HepG2 (cell line): ENCODE data around the gene CARMIL3. TPM values are rescaled to one million over a fixed set of nuclear protein-coding genes. Genes with fewer than 3 reads are reported as not detected.

Source experiments
- CTCF ChIP-seq: sonication (generic); formaldehyde crosslinking; IDR thresholded peaks from 2 replicates; pipeline ENCODE4 v1.5.0; 2020; ENCODE audit warnings: mild to moderate bottlenecking, missing genetic modification reagents, moderate library complexity
- E2F2 ChIP-seq: sonication (generic); formaldehyde crosslinking; IDR thresholded peaks from 2 replicates; pipeline ENCODE4 v1.4.0; 2020; ENCODE audit warnings: missing genetic modification reagents, borderline replicate concordance
- ELF4 ChIP-seq: sonication (generic); formaldehyde crosslinking; IDR thresholded peaks from 2 replicates; pipeline ENCODE4 v1.5.0; 2020; ENCODE audit warnings: missing genetic modification reagents, mild to moderate bottlenecking, moderate library complexity, borderline replicate concordance
- FLYWCH1 ChIP-seq: sonication (generic); formaldehyde crosslinking; IDR thresholded peaks from 2 replicates; pipeline ENCODE4 v1.8.1; 2023; ENCODE audit warnings: mild to moderate bottlenecking, missing genetic modification reagents
- HMGXB4 ChIP-seq, 2 experiments: sonication (generic) in 1 of 2; formaldehyde crosslinking in 1 of 2; IDR thresholded peaks; 2 replicates each; pipeline versions ENCODE4 v1.4.0 to v1.6.1; 2018 to 2020; ENCODE audit warnings: missing genetic modification reagents in 2 of 2, borderline replicate concordance in 1 of 2, low read depth in 1 of 2, mild to moderate bottlenecking in 1 of 2, missing biosample characterization in 1 of 2
- HNRNPK ChIP-seq: fragments of 200-400 bp; formaldehyde crosslinking; IDR thresholded peaks from 2 replicates; pipeline ENCODE4 v1.6.1; 2018; ENCODE audit warnings: low read length, low read depth, moderate library complexity, mild to moderate bottlenecking; ENCODE audit not compliant: poor library complexity, severe bottlenecking
- MAFG ChIP-seq: sonication (generic); formaldehyde crosslinking; IDR thresholded peaks from 2 replicates; pipeline ENCODE4 v1.5.1; 2020; ENCODE audit warnings: mild to moderate bottlenecking, missing genetic modification reagents
- MEF2D ChIP-seq: sonication (generic); formaldehyde crosslinking; IDR thresholded peaks from 2 replicates; pipeline ENCODE4 v1.5.1; 2020; ENCODE audit warnings: mild to moderate bottlenecking, missing genetic modification reagents
- NBN ChIP-seq: fragments of 450-650 bp; conservative IDR thresholded peaks from 2 replicates; pipeline ENCODE4 v1.6.1; 2017
- NFKB2 ChIP-seq: sonication (generic); formaldehyde crosslinking; IDR thresholded peaks from 2 replicates; pipeline ENCODE4 v1.4.0; 2020; ENCODE audit warnings: missing genetic modification reagents, borderline replicate concordance
- SMC3 ChIP-seq: IDR thresholded peaks from 2 replicates; pipeline ENCODE4 v1.6.1; 2011; ENCODE audit warnings: low read length, improper control_type of control experiment
- TRIM24 ChIP-seq: sonication (generic); formaldehyde crosslinking; IDR thresholded peaks from 2 replicates; pipeline ENCODE4 v1.8.0; 2022; ENCODE audit warnings: mild to moderate bottlenecking, missing genetic modification reagents
- ZBTB25 ChIP-seq: IDR thresholded peaks from 2 replicates; pipeline ENCODE4 v1.6.1; 2018; ENCODE audit warnings: missing genetic modification reagents
- ZBTB39 ChIP-seq: sonication (generic); formaldehyde crosslinking; IDR thresholded peaks from 2 replicates; pipeline ENCODE4 v1.5.0; 2020; ENCODE audit warnings: missing genetic modification reagents
- ZBTB7B ChIP-seq: sonication (generic); formaldehyde crosslinking; IDR thresholded peaks from 2 replicates; pipeline ENCODE4 v1.4.0; 2020; ENCODE audit warnings: missing genetic modification reagents
- ZNF556 ChIP-seq: sonication (generic); formaldehyde crosslinking; IDR thresholded peaks from 2 replicates; pipeline ENCODE4 v1.4.0; 2020; ENCODE audit warnings: mild to moderate bottlenecking, missing genetic modification reagents, borderline replicate concordance
- ZNF563 ChIP-seq: sonication (generic); formaldehyde crosslinking; IDR thresholded peaks from 2 replicates; pipeline ENCODE4 v1.8.0; 2022; ENCODE audit warnings: mild to moderate bottlenecking, moderate library complexity, missing genetic modification reagents
- ZNF564 ChIP-seq: sonication (generic); formaldehyde crosslinking; IDR thresholded peaks from 2 replicates; pipeline ENCODE4 v1.8.1; 2023; ENCODE audit warnings: mild to moderate bottlenecking, missing genetic modification reagents
- ZNF629 ChIP-seq: sonication (generic); formaldehyde crosslinking; conservative IDR thresholded peaks from 2 replicates; pipeline ENCODE4 v1.5.0; 2020; ENCODE audit warnings: missing genetic modification reagents
- ZNF746 ChIP-seq: sonication (generic); formaldehyde crosslinking; IDR thresholded peaks from 2 replicates; pipeline ENCODE4 v1.8.0; 2022; ENCODE audit warnings: mild to moderate bottlenecking, missing genetic modification reagents
- ZNF747 ChIP-seq: sonication (generic); formaldehyde crosslinking; IDR thresholded peaks from 2 replicates; pipeline ENCODE4 v1.8.1; 2023; ENCODE audit warnings: missing genetic modification reagents, mild to moderate bottlenecking, borderline replicate concordance
- ZSCAN20 ChIP-seq: sonication (generic); formaldehyde crosslinking; IDR thresholded peaks from 2 replicates; pipeline ENCODE4 v1.4.0; 2020; ENCODE audit warnings: missing genetic modification reagents, mild to moderate bottlenecking, borderline replicate concordance
- polyA plus RNA-seq, 8 experiments: library from polyadenylated mRNA; depleted of rRNA in 3 of 8; stranded (reverse) in 7 of 8; unstranded in 1 of 8; fragments of >200 nt; fragmentation: Illumina TruSeq in 4 of 8; extraction: Trizol in 4 of 8; gene quantifications; 2 replicates each; pipeline versions ENCODE4 v1.2.1 to v1.2.3, GENCODE V29; 2011 to 2016; ENCODE audit warnings: low read depth in 4 of 8, missing spikeins in 1 of 8, mixed read lengths in 1 of 8; ENCODE audit not compliant: insufficient read depth in 1 of 8
- total RNA-seq, 5 experiments: library from RNA; depleted of rRNA; stranded (reverse); fragments of >200 nt; fragmentation: Illumina TruSeq; extraction: Trizol; gene quantifications; 2 replicates each; pipeline ENCODE4 v1.2.3, GENCODE V29; 2016; ENCODE audit warnings: low read depth in 1 of 5

The CARMIL3 gene
- total and polyA plus RNA-seq, 2 of the 13 experiments (the other 11 are each of a cell fraction or from before 2014, with no cell fraction given), result 0.27 to 0.55 TPM

- TF ChIP-seq E2F2 (CRISPR knock-in tag), result no peak
- no peak for TF ChIP-seq HNRNPK
- TF ChIP-seq MAFG (CRISPR knock-in tag), result no peak
- TF ChIP-seq FLYWCH1 (CRISPR knock-in tag), result 0 out of 2 replicates have a peak, but pooled peaks have one; percentile 4
- TF ChIP-seq ELF4 (CRISPR knock-in tag), result no peak
- 0 out of 2 replicates have a peak, but pooled peaks have one; percentile 5 for TF ChIP-seq ZNF747
- TF ChIP-seq NBN, result no peak
- TF ChIP-seq CTCF, result no peak
- no peak for TF ChIP-seq TRIM24 (CRISPR knock-in tag)
- TF ChIP-seq ZBTB25 (CRISPR knock-in tag), result no peak
- TF ChIP-seq ZNF629 (CRISPR knock-in tag), result no peak
- TF ChIP-seq ZNF746, result no peak
- no peak for TF ChIP-seq MEF2D (CRISPR knock-in tag)
- no peak for TF ChIP-seq ZBTB7B (CRISPR knock-in tag)
- TF ChIP-seq ZNF563, result no peak
- TF ChIP-seq NFKB2 (CRISPR knock-in tag), result no peak
- no peak for TF ChIP-seq HMGXB4 (CRISPR knock-in tag; IDR thresholded peaks at IDR 0.05; ENCODE audit: borderline replicate concordance in 1 of 2, low read depth in 1 of 2)
- TF ChIP-seq ZNF564 (CRISPR knock-in tag), result 0 out of 2 replicates have a peak, but pooled peaks have one; percentile 17
- TF ChIP-seq SMC3, result no peak
- no peak for TF ChIP-seq ZBTB39 (CRISPR knock-in tag)
- no peak for TF ChIP-seq ZSCAN20 (CRISPR knock-in tag)
- no peak for TF ChIP-seq ZNF556 (CRISPR knock-in tag)
Observed at GRCh38 chr14:24082411-24083080, 30.7 kb downstream of the CARMIL3 start (continued).
